K562 (cell line): Measurements from ENCODE around the gene MLN. TPM values are rescaled to one million over a fixed set of nuclear protein-coding genes. Genes with fewer than 3 reads are reported as not detected.

Experiments used
- ATAC-seq: fragments of 200-7000 bp; cut with Tn5 transposase; 3 replicates; pipeline ENCODE4 v1.9.1; 2020; ENCODE audit warnings: moderate library complexity
- BruUV-seq: library from RNA; stranded (reverse); fragments of 400-500 nt; replicated peaks from 2 replicates; lab custom pipeline; 2021; lab: Mats Ljungman, UMichigan
- CTCF ChIA-PET: fragments of 300-600 bp; formaldehyde crosslinking; extraction: SDS; loops from one replicate; lab custom pipeline; 2021; ENCODE audit warnings: low intra/inter-chr PET ratio; lab: Yijun Ruan, JAX
- POLR2A ChIA-PET: fragments of 300-600, 350-650 bp; sonication (Branson Sonifier 250); formaldehyde crosslinking; extraction: SDS; loops from one replicate; lab custom pipeline; 2021; ENCODE audit warnings: antibody characterized with exemption, inconsistent platforms; lab: Yijun Ruan, JAX
- DNase-seq, 4 experiments: peaks; one replicate each; pipeline versions ENCODE4 v3.0.0 to v3.0.0-alpha.2; 2011 to 2018; ENCODE audit warnings: low spot score in 3 of 4, mixed read lengths in 3 of 4; ENCODE audit errors: extremely low read depth in 1 of 4
- FAIRE-seq: peaks from 2 replicates; lab custom pipeline; 2011; peaks lifted over from hg19 to GRCh38; lab: Jason Lieb, UNC
- H2AFZ ChIP-seq: 2 replicates; pipeline ENCODE4 v1.6.0; 2011; ENCODE audit warnings: low read depth, low read length, control low read depth, inconsistent platforms
- H3K27ac ChIP-seq: fragments of 200-600 bp; 3 replicates; pipeline ENCODE4 v1.8.0; 2011; ENCODE audit warnings: low read depth, mild to moderate bottlenecking, control low read depth, inconsistent platforms, low read length, moderate library complexity, mixed read lengths; ENCODE audit errors: extremely low read depth
- H3K27me3 ChIP-seq, 2 experiments: fragments of 300-600 bp in 1 of 2; 2 replicates in 1 of 2; 3 replicates in 1 of 2; pipeline versions ENCODE4 v1.6.0 to v1.8.0; 2011; ENCODE audit warnings: inconsistent platforms in 2 of 2, low read length in 2 of 2, mild to moderate bottlenecking in 1 of 2, mixed read lengths in 1 of 2, moderate library complexity in 1 of 2; ENCODE audit not compliant: control insufficient read depth in 2 of 2, insufficient read depth in 2 of 2
- H3K36me3 ChIP-seq: fragments of 300-600 bp; 3 replicates; pipeline ENCODE4 v1.8.0; 2011; ENCODE audit warnings: mild to moderate bottlenecking, low read length, inconsistent platforms; ENCODE audit not compliant: control insufficient read depth, insufficient read depth
- H3K4me1 ChIP-seq, 2 experiments: fragments of 200-600 bp in 1 of 2; replicated peaks in 1 of 2; 2 replicates in 1 of 2; 3 replicates in 1 of 2; pipeline versions ENCODE4 v1.5.1 to v1.8.0; 2011; ENCODE audit warnings: inconsistent platforms in 2 of 2, low read length in 2 of 2, mild to moderate bottlenecking in 1 of 2, mixed read lengths in 1 of 2, moderate library complexity in 1 of 2; ENCODE audit not compliant: control insufficient read depth in 2 of 2, insufficient read depth in 2 of 2
- H3K4me2 ChIP-seq: 2 replicates; pipeline ENCODE4 v1.6.1; 2011; ENCODE audit warnings: low read length, control low read depth, inconsistent platforms, mixed read lengths; ENCODE audit not compliant: insufficient read depth
- H3K4me3 ChIP-seq: fragments of 200-600 bp; sonication (generic), shearing (Covaris generic); 2 replicates; pipeline ENCODE4 v1.5.1; 2016; ENCODE audit warnings: control low read depth, inconsistent platforms
- H3K79me2 ChIP-seq: fragments of 200-600 bp; 3 replicates; pipeline ENCODE4 v1.8.0; 2011; ENCODE audit warnings: low read length, inconsistent platforms; ENCODE audit not compliant: control insufficient read depth, insufficient read depth
- H3K9ac ChIP-seq, 2 experiments: 2 replicates each; pipeline versions ENCODE4 v1.6.0 to v1.6.1; 2011; ENCODE audit warnings: low read depth in 2 of 2, low read length in 2 of 2, control low read depth in 1 of 2, inconsistent platforms in 1 of 2, mild to moderate bottlenecking in 1 of 2, mixed read lengths in 1 of 2; ENCODE audit not compliant: insufficient read depth in 1 of 2
- H3K9me1 ChIP-seq: one replicate; pipeline ENCODE4 v1.6.0; 2011; ENCODE audit warnings: inconsistent platforms, mild to moderate bottlenecking, low read length, moderate library complexity; ENCODE audit not compliant: control insufficient read depth, insufficient read depth
- H3K9me3 ChIP-seq: replicated peaks from 2 replicates; pipeline ENCODE4 v1.5.1; 2011; ENCODE audit warnings: low read depth, low read length, inconsistent platforms; ENCODE audit not compliant: control insufficient read depth, insufficient read depth
- H4K20me1 ChIP-seq: replicated peaks from 2 replicates; pipeline ENCODE4 v1.6.1; 2011; ENCODE audit warnings: low read length, inconsistent platforms, mixed read lengths; ENCODE audit not compliant: control insufficient read depth, insufficient read depth
- BHLHE40 ChIP-seq: IDR thresholded peaks from 2 replicates; pipeline ENCODE4 v1.6.1; 2011; ENCODE audit warnings: low read length, improper control_type of control experiment
- CBFA2T3 ChIP-seq: fragments of 450-650 bp; IDR thresholded peaks from 2 replicates; pipeline ENCODE4 v1.6.1; 2017
- WGBS: fragments of 100-300 bp; shearing (Covaris generic); methylation state at CpG from one replicate; pipeline ENCODE4 v1.1.6; 2016; ENCODE audit warnings: low coverage, mixed read lengths; ENCODE audit not compliant: insufficient coverage; ENCODE audit errors: missing lambda C conversion rate; 5-methylcytosine and 5-hydroxymethylcytosine counted together
- in situ Hi-C: fragments of 300-500 bp; cut with MboI; formaldehyde crosslinking; loops from 4 replicates; pipeline ENCODE4 v1.15.0; 2018; ENCODE audit warnings: inconsistent platforms, mixed read lengths
- intact Hi-C: fragments of 100-400 bp; cut with micrococcal nuclease; formaldehyde crosslinking; loops from 2 replicates; pipeline ENCODE4 v1.14.2; 2022
- polyA plus RNA-seq, 8 experiments: library from polyadenylated mRNA; depleted of rRNA in 4 of 8; stranded (reverse) in 5 of 8; unstranded in 3 of 8; fragments of >200 nt; fragmentation: Nextera tagmentation in 2 of 8; fragmentation: Illumina TruSeq in 1 of 8; extraction: Ambion mirVana in 2 of 8; extraction: Trizol in 1 of 8; gene quantifications; 2 replicates each; pipeline versions ENCODE4 v1.2.1 to v1.2.3, GENCODE V29; 2011 to 2014; ENCODE audit warnings: inconsistent platforms in 1 of 8, missing spikeins in 1 of 8
- total RNA-seq, 7 experiments: library from RNA; depleted of rRNA in 6 of 7; stranded (reverse); fragments of >200 nt in 6 of 7; fragmentation: Illumina TruSeq in 2 of 7; extraction: Trizol in 2 of 7; gene quantifications; 2 replicates each; pipeline versions ENCODE4 v1.2.1 to v1.2.3, GENCODE V29; 2011 to 2021; ENCODE audit warnings: low replicate concordance in 1 of 7
- TF ChIP-seq, protein P1 (sequence below): fragments of 450-650 bp; formaldehyde crosslinking; IDR thresholded peaks from 2 replicates; pipeline ENCODE4 v1.4.0; 2022; ENCODE audit warnings: mild to moderate bottlenecking, moderate library complexity
- TF ChIP-seq, protein P2 (sequence below): fragments of 150-350 bp; IDR thresholded peaks from 2 replicates; pipeline ENCODE4 v1.6.1; 2014; ENCODE audit warnings: low read depth, mild to moderate bottlenecking, low read length, borderline replicate concordance

The MLN gene
- total and polyA plus RNA-seq, 9 of the 15 experiments (the other 6 are each of a cell fraction or from before 2014, with no cell fraction given) = not detected

DNA sequence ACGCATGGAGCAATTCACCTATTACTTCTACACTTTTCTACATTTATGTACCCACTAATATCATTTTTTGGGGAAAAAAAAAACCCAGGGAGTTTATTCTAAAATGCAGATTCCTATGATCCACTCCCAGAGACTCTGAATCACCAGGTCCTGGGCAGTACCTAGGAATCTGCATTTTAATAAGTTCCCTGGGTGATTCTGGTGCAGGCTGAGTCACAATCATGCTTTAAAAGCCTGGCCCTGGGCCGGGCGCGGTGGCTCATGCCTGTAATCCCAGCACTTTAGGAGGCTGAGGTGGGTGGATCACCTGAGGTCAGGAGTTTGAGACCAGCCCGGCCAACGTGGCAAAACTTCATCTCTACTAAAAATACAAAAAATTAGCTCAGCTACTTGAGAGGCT lies 43.3 kb upstream of the MLN start:
- FAIRE-seq (no peak), ATAC-seq (no peak), DNase-seq (no peak)
- TF ChIP-seq, protein P1, sequence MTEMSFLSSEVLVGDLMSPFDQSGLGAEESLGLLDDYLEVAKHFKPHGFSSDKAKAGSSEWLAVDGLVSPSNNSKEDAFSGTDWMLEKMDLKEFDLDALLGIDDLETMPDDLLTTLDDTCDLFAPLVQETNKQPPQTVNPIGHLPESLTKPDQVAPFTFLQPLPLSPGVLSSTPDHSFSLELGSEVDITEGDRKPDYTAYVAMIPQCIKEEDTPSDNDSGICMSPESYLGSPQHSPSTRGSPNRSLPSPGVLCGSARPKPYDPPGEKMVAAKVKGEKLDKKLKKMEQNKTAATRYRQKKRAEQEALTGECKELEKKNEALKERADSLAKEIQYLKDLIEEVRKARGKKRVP (CRISPR knock-in tag) = no peak
- TF ChIP-seq CBFA2T3 = peak; percentile 66
- POLR2A ChIA-PET = interaction anchor here (0.7 to 1.7 kb wide), 2 partner anchors 10 to 42 kb away, joined by 4 to 8 read pairs; no protein-coding TSS in a partner anchor
- Histone ChIP-seq H3K4me1 (peaks cover 17 to 22% of the 10 kb centered on the region in 2 experiments), H3K36me3 (no peaks in the 10 kb centered on the region), H3K27ac (no peak overlapping the region), H3K9me3 (no peaks in the 10 kb centered on the region), H3K4me2 (no peak overlapping the region), H3K4me3 (no peak overlapping the region), H3K9ac (no peak overlapping the region), H3K9me1 (no peaks in the 10 kb centered on the region), H3K27me3 (no peaks in the 10 kb centered on the region), H2AFZ (no peak overlapping the region), H4K20me1 (no peaks in the 10 kb centered on the region), H3K79me2 (no peaks in the 10 kb centered on the region)
- intact Hi-C loops = no loop called here
- WGBS = 41% methylated on average over 6 of the region's 6 CpGs
- in situ Hi-C loops = no loop called here
- BruUV-seq = no TSS peak
- CTCF ChIA-PET = interaction anchor here (0.6 kb wide), 1 partner anchor 154 kb away, joined by 3 read pairs; no protein-coding TSS in a partner anchor

DNA sequence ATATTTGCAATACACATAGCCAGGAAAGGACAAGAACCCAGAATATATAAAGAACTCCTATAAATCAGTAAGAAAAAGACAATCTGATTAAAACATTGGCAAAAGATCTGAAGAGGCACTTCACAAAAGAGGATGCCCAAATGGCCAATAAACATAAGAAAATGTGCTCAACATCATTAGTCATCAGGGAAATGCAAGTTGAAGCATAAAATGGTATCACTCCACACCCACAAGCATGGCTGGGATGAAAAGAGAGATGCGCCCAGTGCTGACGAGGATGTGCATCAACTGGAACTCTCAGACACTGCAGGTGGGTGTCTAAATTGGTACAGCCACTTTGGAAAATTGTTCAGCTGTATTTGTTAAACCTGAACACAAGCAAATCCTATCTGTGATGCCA lies 42.4 kb upstream of the MLN start:
- POLR2A ChIA-PET = interaction anchor here (0.7 kb wide), 1 partner anchor 43 kb away, joined by 4 read pairs; no protein-coding TSS in a partner anchor
- Histone ChIP-seq H3K9ac (no peak overlapping the region), H3K4me3 (no peak overlapping the region), H3K27me3 (no peaks in the 10 kb centered on the region), H3K36me3 (no peaks in the 10 kb centered on the region), H3K9me3 (no peaks in the 10 kb centered on the region), H3K9me1 (peaks cover 2% of the 10 kb centered on the region), H3K79me2 (no peaks in the 10 kb centered on the region), H4K20me1 (no peaks in the 10 kb centered on the region), H3K4me1 (peaks cover 17 to 22% of the 10 kb centered on the region in 2 experiments), H3K27ac (no peak overlapping the region), H3K4me2 (no peak overlapping the region), H2AFZ (no peak overlapping the region)
- ATAC-seq = no peak
- in situ Hi-C loops (no loop called here), intact Hi-C loops (no loop called here)
- FAIRE-seq = no peak
- BruUV-seq = no TSS peak
- DNase-seq = no peak
- CTCF ChIA-PET = no interaction called here
- TF ChIP-seq, protein P2, sequence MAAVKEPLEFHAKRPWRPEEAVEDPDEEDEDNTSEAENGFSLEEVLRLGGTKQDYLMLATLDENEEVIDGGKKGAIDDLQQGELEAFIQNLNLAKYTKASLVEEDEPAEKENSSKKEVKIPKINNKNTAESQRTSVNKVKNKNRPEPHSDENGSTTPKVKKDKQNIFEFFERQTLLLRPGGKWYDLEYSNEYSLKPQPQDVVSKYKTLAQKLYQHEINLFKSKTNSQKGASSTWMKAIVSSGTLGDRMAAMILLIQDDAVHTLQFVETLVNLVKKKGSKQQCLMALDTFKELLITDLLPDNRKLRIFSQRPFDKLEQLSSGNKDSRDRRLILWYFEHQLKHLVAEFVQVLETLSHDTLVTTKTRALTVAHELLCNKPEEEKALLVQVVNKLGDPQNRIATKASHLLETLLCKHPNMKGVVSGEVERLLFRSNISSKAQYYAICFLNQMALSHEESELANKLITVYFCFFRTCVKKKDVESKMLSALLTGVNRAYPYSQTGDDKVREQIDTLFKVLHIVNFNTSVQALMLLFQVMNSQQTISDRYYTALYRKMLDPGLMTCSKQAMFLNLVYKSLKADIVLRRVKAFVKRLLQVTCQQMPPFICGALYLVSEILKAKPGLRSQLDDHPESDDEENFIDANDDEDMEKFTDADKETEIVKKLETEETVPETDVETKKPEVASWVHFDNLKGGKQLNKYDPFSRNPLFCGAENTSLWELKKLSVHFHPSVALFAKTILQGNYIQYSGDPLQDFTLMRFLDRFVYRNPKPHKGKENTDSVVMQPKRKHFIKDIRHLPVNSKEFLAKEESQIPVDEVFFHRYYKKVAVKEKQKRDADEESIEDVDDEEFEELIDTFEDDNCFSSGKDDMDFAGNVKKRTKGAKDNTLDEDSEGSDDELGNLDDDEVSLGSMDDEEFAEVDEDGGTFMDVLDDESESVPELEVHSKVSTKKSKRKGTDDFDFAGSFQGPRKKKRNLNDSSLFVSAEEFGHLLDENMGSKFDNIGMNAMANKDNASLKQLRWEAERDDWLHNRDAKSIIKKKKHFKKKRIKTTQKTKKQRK = no peak
- no peak for TF ChIP-seq BHLHE40
- WGBS = 68% methylated on average over 2 of the region's 2 CpGs
